GM18498 (cell line): Measurements from ENCODE around the gene SGPL1.
A peak's percentile ranks its signal among the peaks of the same experiment; 100 is the strongest.

Experiments
- ATAC-seq: cut with Tn5 transposase; IDR thresholded peaks from one replicate; pipeline ENCODE4 v1.9.1; 2021; ENCODE audit warnings: mild to moderate bottlenecking, moderate library complexity; ENCODE audit not compliant: unreplicated experiment

Gene SGPL1

GRCh38 chr10:70809726-70810125, 6.0 kb upstream of the SGPL1 start:
- no peak for ATAC-seq

GRCh38 chr10:70810967-70811366, 4.8 kb upstream of the SGPL1 start:
- ATAC-seq: no peak

GRCh38 chr10:70811881-70812280, 3.9 kb upstream of the SGPL1 start:
- ATAC-seq: no peak

GRCh38 chr10:70812814-70813213, 2.9 kb upstream of the SGPL1 start:
- ATAC-seq: no peak

- ATAC-seq: no peak
Measured at GRCh38 chr10:70814126-70814525, 1.6 kb upstream of the SGPL1 start.

GRCh38 chr10:70816220-70816894, 609 bp downstream of the SGPL1 start:
- ATAC-seq: peak; percentile 49

- no peak for ATAC-seq
Measured at GRCh38 chr10:70820976-70821750, 5.4 kb downstream of the SGPL1 start.

GRCh38 chr10:70822076-70822820, 6.5 kb downstream of the SGPL1 start:
- no peak for ATAC-seq

GRCh38 chr10:70827086-70827757, 11.5 kb downstream of the SGPL1 start:
- ATAC-seq: no peak

GRCh38 chr10:70828923-70829322, 13.2 kb downstream of the SGPL1 start:
- no peak for ATAC-seq

- ATAC-seq: no peak
Measured at GRCh38 chr10:70829543-70829942, 13.8 kb downstream of the SGPL1 start.

- ATAC-seq: no peak
Measured at GRCh38 chr10:70830164-70830563, 14.4 kb downstream of the SGPL1 start.

- ATAC-seq: no peak
Measured at GRCh38 chr10:70832221-70832620, 16.5 kb downstream of the SGPL1 start.

GRCh38 chr10:70832852-70833528, 17.2 kb downstream of the SGPL1 start:
- ATAC-seq: no peak

GRCh38 chr10:70833601-70834000, 17.9 kb downstream of the SGPL1 start:
- ATAC-seq: no peak

GRCh38 chr10:70834021-70834420, 18.3 kb downstream of the SGPL1 start:
- no peak for ATAC-seq

GRCh38 chr10:70834441-70835151, 18.8 kb downstream of the SGPL1 start:
- no peak for ATAC-seq

- no peak for ATAC-seq
Measured at GRCh38 chr10:70836319-70836718, 20.6 kb downstream of the SGPL1 start.

- no peak for ATAC-seq
Measured at GRCh38 chr10:70837660-70838059, 21.9 kb downstream of the SGPL1 start.

- ATAC-seq: no peak
Measured at GRCh38 chr10:70838270-70838805, 22.6 kb downstream of the SGPL1 start.
